NCI-H748 treated with DMSO at 0.1 percent for 48 hours (cell line): ENCODE data around the gene GPR35.
"Not testable (repeated sequence)": the region's sequence is repeated elsewhere in the genome, so short reads cannot be mapped to it uniquely, and the experiment has no call there.

ENCODE experiments used
- DNase-seq: peaks from one replicate; lab custom pipeline; 2025; lab: John Stamatoyannopoulos, UW

Gene GPR35

DNA sequence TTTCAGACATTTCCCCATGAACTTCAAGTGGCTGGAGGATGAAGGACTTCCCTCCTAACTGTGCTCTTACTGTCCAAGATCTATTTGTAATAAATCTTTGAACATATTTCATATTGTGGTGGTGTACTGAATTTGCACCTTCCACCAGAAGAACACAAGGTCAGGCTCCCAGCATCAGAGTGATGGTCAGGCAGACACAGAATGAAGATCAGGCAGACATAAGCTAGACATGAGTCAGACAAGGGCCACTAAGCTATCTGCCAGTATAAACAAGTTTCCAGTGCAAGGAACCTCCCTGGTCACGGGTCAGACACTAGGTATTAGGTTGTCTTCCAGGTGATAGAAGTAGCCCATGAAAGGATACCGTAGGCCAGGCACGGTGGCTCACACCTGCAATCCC lies 37.4 kb downstream of the GPR35 start:
- no peak for DNase-seq

DNA sequence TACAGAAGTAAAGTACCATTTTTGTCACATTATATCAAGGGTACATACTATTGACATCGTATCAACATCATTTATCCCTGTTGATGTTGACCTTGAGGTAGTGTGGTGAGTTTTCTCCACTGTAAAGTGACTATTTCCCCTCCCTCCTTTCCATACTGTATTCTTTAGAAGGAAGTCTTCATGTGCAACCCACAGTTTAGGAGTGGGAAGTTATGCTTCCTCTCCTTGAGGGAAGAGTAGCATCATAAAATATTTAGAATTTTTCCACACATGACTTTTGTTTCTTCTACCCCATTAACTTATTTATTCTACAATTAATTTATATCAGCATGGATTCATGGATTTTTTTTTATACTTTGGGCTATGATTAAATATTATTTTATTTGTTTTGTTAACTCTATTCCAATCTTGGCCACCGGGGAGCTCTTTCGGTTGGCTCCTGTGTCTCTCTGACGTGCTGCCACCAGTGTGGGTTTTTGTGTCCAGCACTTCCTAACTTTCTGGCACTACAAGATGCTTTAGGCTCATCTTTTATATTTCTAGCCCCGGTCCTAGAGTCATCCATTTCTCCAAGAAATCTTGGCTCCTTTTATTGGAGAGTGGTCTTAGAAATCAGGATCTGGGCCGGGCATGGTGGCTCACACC lies 38.4 kb downstream of the GPR35 start:
- DNase-seq: no peak

DNA sequence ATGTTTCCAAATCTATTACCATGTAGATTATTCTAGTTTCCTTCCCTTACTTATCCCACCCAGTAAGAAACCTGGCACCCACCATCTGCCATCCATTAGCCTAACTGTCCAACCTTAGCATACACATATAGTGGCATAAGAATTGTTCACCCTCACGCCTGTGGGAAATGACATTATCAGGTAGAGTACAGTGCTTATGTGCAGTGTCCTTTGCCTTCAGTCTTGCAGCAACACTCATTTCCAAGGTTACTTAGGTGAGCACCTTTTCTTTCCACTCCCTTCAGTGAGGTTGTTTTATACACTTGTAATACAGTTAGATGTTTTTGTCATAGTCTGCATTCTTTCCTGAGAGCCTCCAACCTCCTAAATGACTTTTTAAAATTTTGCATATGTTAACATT lies 39.3 kb downstream of the GPR35 start:
- DNase-seq: no peak

DNA sequence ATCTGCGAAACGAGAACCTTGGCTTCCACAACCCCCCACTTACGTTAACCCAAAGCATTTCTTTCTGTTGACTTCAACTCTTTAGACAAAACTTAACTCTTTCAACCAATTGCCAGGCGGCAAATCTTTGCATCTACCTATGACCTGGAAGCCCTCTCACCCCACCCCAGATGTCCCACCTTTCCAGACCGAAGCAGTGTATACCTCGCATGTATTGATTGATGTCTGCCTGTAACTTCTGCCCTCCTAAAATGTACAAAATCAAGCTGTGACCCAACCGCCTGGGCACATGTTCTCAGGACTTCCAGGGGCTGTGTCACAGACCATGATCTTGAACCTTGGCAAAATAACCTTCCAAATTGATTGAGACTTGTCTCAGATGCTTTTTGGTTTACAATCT lies 45.1 kb downstream of the GPR35 start:
- DNase-seq: no peak

DNA sequence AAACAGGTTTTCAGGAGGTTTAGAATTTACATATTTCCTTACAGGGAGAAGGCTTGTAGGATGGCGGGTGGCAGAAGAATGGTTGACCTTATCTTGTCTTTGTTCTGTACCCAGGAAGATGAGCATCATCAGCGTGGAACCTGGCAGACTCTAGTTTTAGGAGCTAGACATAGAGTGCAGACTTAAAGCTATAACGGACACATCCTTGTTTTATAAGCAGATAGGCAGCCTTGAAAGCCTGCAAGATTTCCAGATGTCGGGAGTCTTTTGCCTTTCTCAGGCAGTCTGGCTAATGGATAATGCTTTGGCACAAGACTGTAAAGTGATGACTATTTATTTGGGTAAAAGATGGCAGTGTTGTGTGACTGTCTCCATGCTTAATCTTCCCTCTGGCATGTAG lies 45.7 kb downstream of the GPR35 start:
- no peak for DNase-seq

DNA sequence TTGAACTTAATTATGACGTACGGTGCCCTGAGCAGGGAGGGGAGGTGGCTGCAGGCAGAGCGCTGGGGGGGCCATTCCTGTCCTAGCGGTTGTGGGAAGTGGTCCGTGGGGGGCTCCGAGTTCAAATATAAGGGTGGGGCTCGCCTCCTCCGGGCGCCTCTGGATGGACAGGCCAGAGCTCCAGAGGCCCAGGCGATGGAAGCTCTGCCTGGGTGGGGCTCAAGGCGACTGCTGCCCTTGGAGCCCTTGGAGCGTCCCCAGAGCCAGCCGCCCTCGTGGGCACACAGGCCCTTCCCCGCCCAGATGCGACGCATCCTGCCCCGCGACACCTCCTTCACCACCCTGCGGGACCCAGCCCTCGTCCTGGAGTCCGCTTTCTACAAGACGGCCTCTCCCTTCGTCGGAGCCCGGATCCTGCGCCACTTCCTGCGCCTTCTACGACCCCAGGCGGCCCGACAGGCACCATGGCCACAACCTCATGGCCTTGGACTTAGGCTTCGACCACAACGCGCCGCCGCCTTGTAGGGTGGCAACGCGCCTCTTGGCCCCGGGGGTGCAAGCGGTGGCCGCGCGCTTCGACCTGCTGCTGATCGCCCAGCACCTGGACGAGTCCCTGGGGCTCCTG lies 46.9 kb downstream of the GPR35 start:
- DNase-seq: no peak

DNA sequence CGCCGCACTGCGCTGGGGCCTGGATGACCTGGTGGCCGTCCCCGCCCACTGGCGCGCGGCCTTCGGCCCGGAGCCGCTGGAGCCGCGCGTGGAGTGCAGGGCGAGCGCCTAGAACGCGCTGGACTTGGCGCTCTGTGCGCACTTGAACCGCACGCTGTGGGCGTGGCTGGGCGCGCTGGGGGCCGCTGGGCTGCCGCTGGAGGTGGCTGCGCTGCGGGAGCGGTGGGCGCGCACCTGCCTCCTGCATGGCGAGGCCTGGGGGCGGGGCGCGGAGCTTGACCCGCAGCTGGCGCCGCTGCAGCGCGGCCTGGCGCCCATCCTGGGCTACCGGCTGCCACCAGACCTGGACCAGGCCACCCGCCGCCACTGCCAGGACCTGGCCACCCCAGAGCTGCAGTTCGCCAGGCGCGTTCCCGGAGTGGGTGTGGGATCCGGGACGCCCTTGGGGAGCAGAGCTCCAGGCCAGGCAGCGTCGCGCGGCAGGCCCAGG lies 47.5 kb downstream of the GPR35 start:
- no peak for DNase-seq

DNA sequence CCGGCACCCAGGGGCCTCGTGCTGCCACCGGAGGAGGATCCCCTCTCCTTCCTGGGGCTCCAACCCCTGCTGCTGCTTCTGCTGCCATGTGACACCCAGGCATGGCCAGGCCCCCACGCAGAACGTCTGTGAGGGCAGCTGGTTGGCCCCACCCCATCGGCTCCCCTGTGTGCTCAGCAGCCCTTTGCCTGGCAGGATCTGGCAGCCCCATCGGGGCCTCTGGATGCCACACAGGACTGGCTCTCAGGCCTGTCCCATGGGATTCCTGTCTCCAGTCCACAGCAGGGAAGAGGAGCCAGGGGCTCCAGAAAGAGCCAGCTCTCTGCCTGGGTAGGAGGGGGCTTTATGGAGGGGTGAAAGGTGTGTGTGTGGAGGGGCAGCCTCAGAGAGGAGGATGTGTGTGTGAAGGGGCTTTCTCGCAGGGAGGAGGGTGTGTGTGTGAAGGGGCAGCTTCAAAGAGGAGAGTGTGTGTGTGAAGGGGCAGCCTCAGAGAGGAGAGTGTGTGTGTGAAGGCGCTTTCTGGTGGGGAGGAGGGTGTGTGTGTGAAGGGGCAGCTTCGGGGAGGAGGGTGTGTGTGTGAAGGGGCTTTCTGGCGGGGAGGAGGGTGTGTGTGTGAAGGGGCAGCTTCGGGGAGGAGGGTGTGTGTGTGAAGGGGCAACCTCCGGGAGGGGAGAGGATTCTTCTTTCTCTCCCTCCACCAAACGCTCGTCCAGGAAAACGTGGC lies 49.3 kb downstream of the GPR35 start:
- DNase-seq: not testable (repeated sequence)

DNA sequence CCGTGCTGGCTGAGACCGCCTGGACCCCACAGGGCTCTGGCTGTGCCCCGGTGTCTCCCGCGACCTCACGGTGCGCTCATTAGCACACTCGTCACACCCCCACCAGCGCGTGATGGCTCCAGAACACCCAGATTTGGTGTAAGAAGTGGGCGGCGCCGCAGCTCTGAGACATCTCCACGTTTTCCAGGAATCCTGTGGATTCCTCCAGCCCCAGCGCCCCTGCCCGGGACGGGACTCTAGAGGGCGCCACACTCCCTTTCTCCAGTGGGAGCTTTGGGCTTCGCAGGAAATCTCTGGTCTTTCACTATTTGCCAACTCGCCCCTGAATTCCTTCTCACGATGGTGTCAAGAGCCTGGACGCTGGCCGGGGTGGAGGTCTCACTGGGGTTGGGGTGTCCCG lies 50.1 kb downstream of the GPR35 start:
- DNase-seq: not testable (repeated sequence)

DNA sequence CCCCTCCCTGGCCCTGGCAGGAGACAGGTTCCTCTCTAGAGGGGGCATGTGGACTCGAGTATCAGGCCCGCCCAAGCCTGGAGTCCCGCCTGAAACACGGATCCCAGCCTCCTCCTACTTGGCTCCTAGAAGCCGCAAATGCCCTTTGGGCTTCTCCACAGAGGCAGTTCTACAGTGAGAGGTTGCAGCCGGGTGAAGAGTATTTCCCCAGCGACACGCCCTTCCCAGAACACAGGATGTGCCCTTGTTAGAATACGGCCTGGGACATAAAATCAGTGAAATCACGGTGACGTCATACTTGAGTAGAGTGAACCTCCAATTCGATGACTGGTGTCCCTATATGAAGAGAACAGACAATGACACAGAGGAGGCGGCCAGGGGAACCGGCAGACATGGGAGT lies 52.8 kb downstream of the GPR35 start:
- DNase-seq: not testable (repeated sequence)

DNA sequence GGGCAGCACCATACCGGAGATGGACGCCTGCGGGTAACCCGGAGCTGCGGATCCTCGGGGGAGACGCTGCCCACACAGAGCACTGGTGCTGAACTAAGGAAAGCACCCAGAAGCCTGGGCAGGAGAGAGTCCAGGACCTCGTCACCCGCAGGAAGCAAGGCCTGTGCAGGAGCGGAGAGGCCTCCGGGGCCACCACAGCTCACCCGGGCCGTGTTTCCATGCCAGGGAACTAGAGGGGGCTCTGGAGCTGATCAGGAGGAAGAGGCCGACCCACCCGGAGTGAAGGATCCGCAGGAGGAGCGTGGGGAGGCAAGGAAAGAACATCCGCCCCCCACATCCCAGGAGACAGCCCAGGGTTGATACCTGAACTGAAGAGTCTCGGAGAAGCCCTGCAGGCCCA lies 53.6 kb downstream of the GPR35 start:
- DNase-seq: not testable (repeated sequence)

DNA sequence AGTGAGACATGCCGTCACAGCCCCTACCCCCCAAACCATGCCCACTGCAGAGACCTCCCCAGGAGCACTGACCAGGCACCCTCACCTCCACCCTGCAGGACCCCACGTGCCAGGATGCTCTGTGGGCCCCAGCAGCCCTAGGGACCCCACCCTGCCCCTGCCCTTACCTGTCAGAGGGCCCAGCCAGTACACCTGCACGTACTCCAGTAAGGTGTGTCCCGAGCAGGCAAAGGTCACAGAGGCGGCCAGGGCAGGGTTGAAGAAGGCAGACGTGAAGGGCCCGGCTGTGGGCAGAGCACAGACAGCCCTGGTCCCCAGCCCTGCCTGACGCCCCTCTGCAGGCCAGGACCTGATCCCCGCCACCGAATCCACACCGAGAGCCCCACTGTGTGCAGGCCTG lies 54.9 kb downstream of the GPR35 start:
- not testable (repeated sequence) for DNase-seq
